Measurements from ENCODE around the gene FHIT. TPM values are rescaled to one million over a fixed set of nuclear protein-coding genes. Genes with fewer than 3 reads are reported as not detected.

Gene FHIT
- total and polyA plus RNA-seq, 2 of the 4 experiments (the other 2 are of a cell fraction), result 0.07 TPM; not detected in 1

DNA sequence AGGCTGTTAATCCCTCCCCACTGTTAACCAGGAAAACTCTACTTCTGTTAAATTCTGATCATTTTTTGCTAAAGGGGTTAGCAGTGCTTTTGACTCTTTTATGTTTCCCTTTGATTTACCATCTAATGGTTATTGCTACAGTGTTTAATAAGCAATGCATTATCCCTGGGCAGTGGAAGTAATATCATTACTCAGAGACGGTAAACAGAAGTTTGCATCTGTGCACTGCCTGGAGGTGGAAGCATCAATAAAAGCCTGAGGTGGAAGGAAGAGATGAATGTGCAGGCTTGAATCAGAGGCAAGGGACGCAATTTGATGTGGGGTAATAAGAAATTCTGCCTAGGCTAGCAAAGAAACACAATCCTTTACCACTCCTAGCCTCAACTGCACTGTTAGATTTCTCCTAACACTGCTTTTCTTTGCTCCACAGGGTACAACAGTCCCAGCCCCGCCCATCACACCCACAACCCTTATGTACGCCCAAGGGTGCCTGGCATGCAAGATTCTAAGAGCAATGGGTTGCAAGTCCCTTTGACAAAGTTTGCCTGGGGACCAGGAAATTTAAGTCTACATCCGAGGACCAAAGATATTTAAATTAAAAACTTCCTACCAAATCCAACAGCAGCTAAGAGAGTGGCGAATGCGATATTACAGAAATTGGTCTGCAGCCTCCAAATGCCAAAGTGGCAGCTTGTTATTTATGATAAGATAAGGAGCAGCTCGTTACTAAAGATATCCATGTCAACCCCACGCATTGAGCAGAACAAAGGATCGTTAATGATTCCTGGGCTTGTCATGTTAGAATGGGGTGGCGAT lies 261.4 kb downstream of the FHIT start:
- ATAC-seq (ENCODE audit: low read depth) (no peak), DNase-seq (no peak)
- Histone ChIP-seq H2BK120ac (ENCODE audit: low read depth, low read length) (no peak overlapping the region), H3K14ac (replicated peaks; ENCODE audit: low read depth, low read length) (no peak overlapping the region), H4K8ac (ENCODE audit: low read depth in 2 of 2, low read length in 2 of 2) (no peak overlapping the region), H3K4ac (ENCODE audit: low read depth, low read length) (no peak overlapping the region), H3K4me1 (ENCODE audit: control insufficient read depth, insufficient read depth, low read length) (no peaks in the 10 kb centered on the region), H4K20me1 (ENCODE audit: insufficient read depth, low read length) (no peaks in the 10 kb centered on the region), H3K23ac (ENCODE audit: low read depth, low read length) (no peak overlapping the region), H2AFZ (replicated peaks; ENCODE audit: low read length, poor library complexity) (no peak overlapping the region), H3K9me3 (ENCODE audit: control insufficient read depth, insufficient read depth, low read length) (no peaks in the 10 kb centered on the region; the same call in 1 of the 2 replicates), H2BK5ac (ENCODE audit: low read depth, low read length, poor library complexity, severe bottlenecking) (no peak overlapping the region), H4K5ac (ENCODE audit: low read depth, low read length) (no peak overlapping the region), H2BK20ac (ENCODE audit: low read depth, low read length) (no peak overlapping the region), H3K36me3 (ENCODE audit: control insufficient read depth, insufficient read depth, low read length) (no peaks in the 10 kb centered on the region), H3K27ac (ENCODE audit: insufficient read depth, low read length) (no peak overlapping the region), H2BK15ac (ENCODE audit: low read depth, low read length) (no peak overlapping the region), H3K79me1 (ENCODE audit: low read depth in 1 of 2, low read length in 2 of 2) (no peaks in the 10 kb centered on the region), H3K18ac (ENCODE audit: low read depth, low read length) (no peak overlapping the region), H2AK9ac (replicated peaks; ENCODE audit: low read depth, low read length, poor library complexity) (no peak overlapping the region), H2AK5ac (ENCODE audit: low read depth, low read length) (no peak overlapping the region), H3K27me3 (ENCODE audit: control insufficient read depth, insufficient read depth, low read length) (no peaks in the 10 kb centered on the region), H3K9ac (ENCODE audit: low read depth, low read length) (no peak overlapping the region), H3K9me1 (ENCODE audit: insufficient read depth, low read length) (no peaks in the 10 kb centered on the region), H3K4me2 (ENCODE audit: low read depth, low read length) (no peak overlapping the region), H4K91ac (ENCODE audit: insufficient read depth, low read depth, low read length) (no peak overlapping the region), H3K4me3 (ENCODE audit: insufficient read depth, low read depth, low read length) (no peak overlapping the region), H3K56ac (ENCODE audit: extremely low read depth, insufficient read depth, low read length) (no peak overlapping the region)
- intact Hi-C loops (cut with micrococcal nuclease) (no loop called here), in situ Hi-C loops (cut with MboI; ENCODE audit: low sequenced_read_pairs) (no loop called here), dilution Hi-C loops (cut with HindIII; ENCODE audit: low sequenced_read_pairs, unreplicated experiment) (no loop called here)
- no CpG with 5 or more reads among the region's 11 CpGs for WGBS, 2 experiments (ENCODE audit: extremely low coverage in 2 of 2, insufficient read length in 1 of 2)
- TF ChIP-seq, protein P1, sequence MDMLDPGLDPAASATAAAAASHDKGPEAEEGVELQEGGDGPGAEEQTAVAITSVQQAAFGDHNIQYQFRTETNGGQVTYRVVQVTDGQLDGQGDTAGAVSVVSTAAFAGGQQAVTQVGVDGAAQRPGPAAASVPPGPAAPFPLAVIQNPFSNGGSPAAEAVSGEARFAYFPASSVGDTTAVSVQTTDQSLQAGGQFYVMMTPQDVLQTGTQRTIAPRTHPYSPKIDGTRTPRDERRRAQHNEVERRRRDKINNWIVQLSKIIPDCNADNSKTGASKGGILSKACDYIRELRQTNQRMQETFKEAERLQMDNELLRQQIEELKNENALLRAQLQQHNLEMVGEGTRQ (IDR thresholded peaks at IDR 0.05; ENCODE audit: low read depth, low read length), result no peak
- TF ChIP-seq BHLHE40 (IDR thresholded peaks at IDR 0.05; ENCODE audit: low read depth, low read length) (no peak), MXI1 (IDR thresholded peaks at IDR 0.05; ENCODE audit: borderline replicate concordance, low read depth, low read length) (no peak), MAFK (IDR thresholded peaks at IDR 0.05; ENCODE audit: low read depth, low read length) (no peak), NFE2L2 (IDR thresholded peaks at IDR 0.05; ENCODE audit: low read depth, low read length) (no peak), MAZ (IDR thresholded peaks at IDR 0.05; ENCODE audit: borderline replicate concordance, low read depth, low read length) (no peak), POLR2A (IDR thresholded peaks at IDR 0.05; ENCODE audit: low read depth, low read length) (no peak), CHD1 (IDR thresholded peaks at IDR 0.05; ENCODE audit: low read depth, low read length) (no peak), CEBPB (IDR thresholded peaks at IDR 0.05; ENCODE audit: low read depth, low read length) (no peak), RCOR1 (IDR thresholded peaks at IDR 0.05; ENCODE audit: insufficient replicate concordance, low read length) (no peak), SMC3 (IDR thresholded peaks at IDR 0.05; ENCODE audit: low read depth, low read length) (no peak), RFX5 (IDR thresholded peaks at IDR 0.05; ENCODE audit: low read depth, low read length) (no peak), FOS (IDR thresholded peaks at IDR 0.05; ENCODE audit: low read depth, low read length) (no peak), RAD21 (IDR thresholded peaks at IDR 0.05; ENCODE audit: low read length) (no peak)
- TF ChIP-seq, protein P2, sequence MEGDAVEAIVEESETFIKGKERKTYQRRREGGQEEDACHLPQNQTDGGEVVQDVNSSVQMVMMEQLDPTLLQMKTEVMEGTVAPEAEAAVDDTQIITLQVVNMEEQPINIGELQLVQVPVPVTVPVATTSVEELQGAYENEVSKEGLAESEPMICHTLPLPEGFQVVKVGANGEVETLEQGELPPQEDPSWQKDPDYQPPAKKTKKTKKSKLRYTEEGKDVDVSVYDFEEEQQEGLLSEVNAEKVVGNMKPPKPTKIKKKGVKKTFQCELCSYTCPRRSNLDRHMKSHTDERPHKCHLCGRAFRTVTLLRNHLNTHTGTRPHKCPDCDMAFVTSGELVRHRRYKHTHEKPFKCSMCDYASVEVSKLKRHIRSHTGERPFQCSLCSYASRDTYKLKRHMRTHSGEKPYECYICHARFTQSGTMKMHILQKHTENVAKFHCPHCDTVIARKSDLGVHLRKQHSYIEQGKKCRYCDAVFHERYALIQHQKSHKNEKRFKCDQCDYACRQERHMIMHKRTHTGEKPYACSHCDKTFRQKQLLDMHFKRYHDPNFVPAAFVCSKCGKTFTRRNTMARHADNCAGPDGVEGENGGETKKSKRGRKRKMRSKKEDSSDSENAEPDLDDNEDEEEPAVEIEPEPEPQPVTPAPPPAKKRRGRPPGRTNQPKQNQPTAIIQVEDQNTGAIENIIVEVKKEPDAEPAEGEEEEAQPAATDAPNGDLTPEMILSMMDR (conservative IDR thresholded peaks at IDR 0.05; ENCODE audit: low read depth, low read length), result no peak
- TF ChIP-seq, protein P3, sequence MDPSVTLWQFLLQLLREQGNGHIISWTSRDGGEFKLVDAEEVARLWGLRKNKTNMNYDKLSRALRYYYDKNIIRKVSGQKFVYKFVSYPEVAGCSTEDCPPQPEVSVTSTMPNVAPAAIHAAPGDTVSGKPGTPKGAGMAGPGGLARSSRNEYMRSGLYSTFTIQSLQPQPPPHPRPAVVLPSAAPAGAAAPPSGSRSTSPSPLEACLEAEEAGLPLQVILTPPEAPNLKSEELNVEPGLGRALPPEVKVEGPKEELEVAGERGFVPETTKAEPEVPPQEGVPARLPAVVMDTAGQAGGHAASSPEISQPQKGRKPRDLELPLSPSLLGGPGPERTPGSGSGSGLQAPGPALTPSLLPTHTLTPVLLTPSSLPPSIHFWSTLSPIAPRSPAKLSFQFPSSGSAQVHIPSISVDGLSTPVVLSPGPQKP (IDR thresholded peaks at IDR 0.05; ENCODE audit: borderline replicate concordance, low read depth, low read length), result no peak
- ChIA-PET CTCF (no interaction called here), POLR2A (ENCODE audit: unreplicated experiment) (no interaction called here)
- no TSS peak for BruUV-seq (replicated peaks)
